Pancreas (tissue), 10 donors: Measurements from ENCODE around the gene PITPNC1. TPM values are rescaled to one million over a fixed set of nuclear protein-coding genes. Genes with fewer than 3 reads are reported as not detected.
"Not testable (repeated sequence)": the region's sequence is repeated elsewhere in the genome, so short reads cannot be mapped to it uniquely, and the experiment has no call there.

Source experiments
- ATAC-seq, 4 donors: fragments of 200-7000 bp; cut with Tn5 transposase; one replicate each; pipeline versions ENCODE4 v1.8.0 to v1.9.1; 2020; ENCODE audit warnings: mild to moderate bottlenecking in 4 of 4, moderate library complexity in 4 of 4
- DNase-seq, 6 donors: peaks; one replicate each; pipeline ENCODE4 v3.0.0-alpha.2; 2020
- FAIRE-seq: peaks from 2 replicates; lab custom pipeline; 2012; peaks lifted over from hg19 to GRCh38; lab: Jason Lieb, UNC
- H3K27ac ChIP-seq, 4 donors: fragments of 200-600 bp; sonication (generic); 1 replicate in 3 of 4; 2 replicates in 1 of 4; pipeline versions ENCODE4 v1.5.0 to v1.8.0; 2020
- H3K27me3 ChIP-seq, 4 donors: fragments of 200-600 bp; one replicate each; pipeline ENCODE4 v1.8.0; 2021
- H3K36me3 ChIP-seq, 3 donors: fragments of 200-600 bp; sonication (generic) in 1 of 3; one replicate each; pipeline versions ENCODE4 v1.5.0 to v1.8.0; 2020 to 2021
- H3K4me1 ChIP-seq, 3 donors: fragments of 200-600 bp; one replicate each; pipeline ENCODE4 v1.8.0; 2021
- H3K4me3 ChIP-seq, 4 donors: fragments of 200-600 bp; sonication (generic) in 2 of 4; one replicate each; pipeline versions ENCODE4 v1.5.0 to v1.8.0; 2020 to 2021
- H3K9me3 ChIP-seq, 4 donors: fragments of 200-600 bp; one replicate each; pipeline ENCODE4 v1.8.0; 2021
- WGBS, 2 donors: extraction: QIAGEN DNeasy Blood & Tissue Kit; methylation state at CpG; one replicate each; pipeline ENCODE4 v1.1.7; 2013; 5-methylcytosine and 5-hydroxymethylcytosine counted together
- intact Hi-C, 3 donors: fragments of 100-400 bp; cut with DNase I; formaldehyde crosslinking; loops; one replicate each; pipeline versions ENCODE4 v1.11.1 to v1.14.2; 2022
- polyA plus RNA-seq, 2 donors: library from polyadenylated mRNA; stranded (reverse); fragments of 200-250 nt; gene quantifications; one replicate each; pipeline ENCODE4 v1.2.3, GENCODE V29; 2013
- total RNA-seq, 6 donors: library from RNA; stranded (reverse); fragmentation: NEBNext Ultra II Directional in 4 of 6; extraction: Animal tissue kit (Norgen Biotek cat#: 25700) in 4 of 6; gene quantifications; one replicate each; pipeline versions ENCODE4 v1.2.1 to v1.2.4, GENCODE V29; 2021 to 2023
- TF ChIP-seq, protein P1 (sequence below), 4 donors: fragments of 200-600 bp; sonication (generic) in 3 of 4; IDR thresholded peaks; one replicate each; pipeline versions ENCODE4 v1.5.0 to v1.8.0; 2021; ENCODE audit warnings: antibody characterized with exemption in 4 of 4
- donor health status: healthy with polysubstance abuse.
- donor health status: DM: no; HTN: no; CAD: no; lungs with moderate emphysema.
- donor health status: DM: no; HTN: no; CAD: no.
- donor health status: control.
- donor health status: control.
- donor health status: Bipolar disorder and iron deficiency.
- donor health status: DM: yes; HTN: yes; CAD: no.
- donor health status: DM: no; HTN: no; CAD: no.
- donor health status: DM: no; HTN: no; CAD: no.
- donor health status: DM: yes; HTN: yes; CAD: no.

Gene PITPNC1
- total and polyA plus RNA-seq, 8 donors, result 9.5 to 28.8 (median 24.4) TPM

GRCh38 chr17:67647482-67647881 is 270.4 kb downstream of the PITPNC1 start:
- H3K36me3 ChIP-seq, result no peaks in the 10 kb centered on the region
- intact Hi-C loops, result no loop called here
- no peak overlapping the region for H3K4me3 ChIP-seq
- no peaks in the 10 kb centered on the region for H3K27me3 ChIP-seq
- DNase-seq (no peak), ATAC-seq (no peak), FAIRE-seq (no peak)
- 93 to 95% methylated on average over 5 of the region's 5 CpGs for WGBS, 2 donors
- peaks cover 0 to 6% (median 4%) of the 10 kb centered on the region in 3 donors for H3K4me1 ChIP-seq
- TF ChIP-seq, protein P1, sequence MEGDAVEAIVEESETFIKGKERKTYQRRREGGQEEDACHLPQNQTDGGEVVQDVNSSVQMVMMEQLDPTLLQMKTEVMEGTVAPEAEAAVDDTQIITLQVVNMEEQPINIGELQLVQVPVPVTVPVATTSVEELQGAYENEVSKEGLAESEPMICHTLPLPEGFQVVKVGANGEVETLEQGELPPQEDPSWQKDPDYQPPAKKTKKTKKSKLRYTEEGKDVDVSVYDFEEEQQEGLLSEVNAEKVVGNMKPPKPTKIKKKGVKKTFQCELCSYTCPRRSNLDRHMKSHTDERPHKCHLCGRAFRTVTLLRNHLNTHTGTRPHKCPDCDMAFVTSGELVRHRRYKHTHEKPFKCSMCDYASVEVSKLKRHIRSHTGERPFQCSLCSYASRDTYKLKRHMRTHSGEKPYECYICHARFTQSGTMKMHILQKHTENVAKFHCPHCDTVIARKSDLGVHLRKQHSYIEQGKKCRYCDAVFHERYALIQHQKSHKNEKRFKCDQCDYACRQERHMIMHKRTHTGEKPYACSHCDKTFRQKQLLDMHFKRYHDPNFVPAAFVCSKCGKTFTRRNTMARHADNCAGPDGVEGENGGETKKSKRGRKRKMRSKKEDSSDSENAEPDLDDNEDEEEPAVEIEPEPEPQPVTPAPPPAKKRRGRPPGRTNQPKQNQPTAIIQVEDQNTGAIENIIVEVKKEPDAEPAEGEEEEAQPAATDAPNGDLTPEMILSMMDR (IDR thresholded peaks at IDR 0.05), result no peak
- H3K9me3 ChIP-seq, result no peaks in the 10 kb centered on the region
- no peak overlapping the region for H3K27ac ChIP-seq

GRCh38 chr17:67648032-67648905 is 271.2 kb downstream of the PITPNC1 start:
- ATAC-seq (peak in 1 of 4 donors; percentile 32), FAIRE-seq (no peak), DNase-seq (no peak)
- no peaks in the 10 kb centered on the region for H3K9me3 ChIP-seq
- no peak overlapping the region for H3K4me3 ChIP-seq
- WGBS, 2 donors, result 39 to 42% methylated on average over 6 of the region's 6 CpGs
- TF ChIP-seq, protein P1 (IDR thresholded peaks at IDR 0.05), result no peak
- intact Hi-C loops, result no loop called here
- H3K27ac ChIP-seq, result no peak overlapping the region
- no peaks in the 10 kb centered on the region for H3K27me3 ChIP-seq
- no peaks in the 10 kb centered on the region for H3K36me3 ChIP-seq
- peaks cover 0 to 6% (median 4%) of the 10 kb centered on the region in 3 donors for H3K4me1 ChIP-seq

GRCh38 chr17:67648906-67649295 is 271.8 kb downstream of the PITPNC1 start:
- FAIRE-seq, H3K27ac ChIP-seq, ATAC-seq, H3K9me3 ChIP-seq, intact Hi-C loops, H3K4me3 ChIP-seq, H3K27me3 ChIP-seq, DNase-seq, H3K4me1 ChIP-seq, H3K36me3 ChIP-seq: not testable (repeated sequence)
- 96 to 97% methylated on average over 3 of the region's 3 CpGs for WGBS, 2 donors

DNA sequence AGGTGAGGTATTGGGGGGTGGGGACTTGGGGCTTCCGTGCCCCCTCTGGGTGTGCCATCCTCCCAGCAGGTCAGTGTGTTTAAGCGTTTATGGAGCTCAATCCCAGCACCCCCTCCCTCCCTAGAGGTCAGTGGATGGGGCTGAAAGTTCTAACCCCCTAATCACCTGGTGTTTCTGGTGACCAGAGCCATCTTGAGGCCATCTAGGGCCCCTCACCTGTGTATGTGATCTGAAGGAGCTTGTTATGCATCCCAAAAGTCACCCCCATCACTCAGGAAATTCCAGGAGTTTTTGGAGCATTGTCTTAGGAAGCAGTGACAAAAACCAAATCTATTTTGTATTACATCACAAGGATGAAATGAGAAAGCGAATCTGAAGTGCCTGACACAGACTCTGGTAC is 272.8 kb downstream of the PITPNC1 start:
- 89 to 96% methylated on average over 3 of the region's 3 CpGs for WGBS, 2 donors
- TF ChIP-seq, protein P1 (IDR thresholded peaks at IDR 0.05), result no peak
- no peak for FAIRE-seq
- Histone ChIP-seq H3K9me3 (no peaks in the 10 kb centered on the region), H3K4me1 (peaks cover 0 to 6% (median 4%) of the 10 kb centered on the region in 3 donors), H3K4me3 (no peak overlapping the region), H3K27ac (no peak overlapping the region), H3K36me3 (peaks cover 0 to 3% (median 0%) of the 10 kb centered on the region in 3 donors), H3K27me3 (no peaks in the 10 kb centered on the region)
- ATAC-seq, result no peak
- intact Hi-C loops, result no loop called here
- no peak for DNase-seq

GRCh38 chr17:67651218-67651579 is 274.1 kb downstream of the PITPNC1 start:
- FAIRE-seq, intact Hi-C loops, H3K36me3 ChIP-seq, H3K27me3 ChIP-seq, H3K4me3 ChIP-seq, H3K27ac ChIP-seq, DNase-seq, ATAC-seq, H3K9me3 ChIP-seq, H3K4me1 ChIP-seq: not testable (repeated sequence)
- WGBS, 2 donors, result 91 to 95% methylated on average over 7 of the region's 7 CpGs

GRCh38 chr17:67652433-67652832 is 275.4 kb downstream of the PITPNC1 start:
- no peak for ATAC-seq
- 96 to 97% methylated on average over 14 of the region's 14 CpGs for WGBS, 2 donors
- H3K4me1 ChIP-seq, result peaks cover 0 to 6% (median 4%) of the 10 kb centered on the region in 3 donors
- TF ChIP-seq, protein P1 (IDR thresholded peaks at IDR 0.05), result no peak
- no peaks in the 10 kb centered on the region for H3K9me3 ChIP-seq
- FAIRE-seq, result no peak
- intact Hi-C loops, result no loop called here
- peaks cover 0 to 3% (median 0%) of the 10 kb centered on the region in 3 donors for H3K36me3 ChIP-seq
- H3K27me3 ChIP-seq, result no peaks in the 10 kb centered on the region
- no peak for DNase-seq
- H3K27ac ChIP-seq, result no peak overlapping the region
- H3K4me3 ChIP-seq, result no peak overlapping the region
